Transverse colon (tissue), 4 donors: Measurements from ENCODE around the gene DEUP1. TPM values are rescaled to one million over a fixed set of nuclear protein-coding genes. Genes with fewer than 3 reads are reported as not detected.
"Not testable (repeated sequence)": the region's sequence is repeated elsewhere in the genome, so short reads cannot be mapped to it uniquely, and the experiment has no call there.

Source experiments
- DNase-seq: peaks from one replicate; pipeline ENCODE4 v3.0.0-alpha.2; 2019
- H3K27ac ChIP-seq, 4 donors: fragments of 200-600 bp; sonication (generic); 2 replicates each; pipeline ENCODE4 v1.5.1; 2016 to 2018; ENCODE audit warnings: inconsistent platforms in 4 of 4
- H3K27me3 ChIP-seq: fragments of 200-600 bp; sonication (generic); 2 replicates; pipeline ENCODE4 v1.5.1; 2017; ENCODE audit warnings: inconsistent platforms
- H3K36me3 ChIP-seq, 4 donors: fragments of 200-600 bp; sonication (generic); 2 replicates each; pipeline ENCODE4 v1.5.1; 2017 to 2019; ENCODE audit warnings: inconsistent platforms in 4 of 4
- H3K4me1 ChIP-seq, 4 donors: fragments of 200-600 bp; sonication (generic); 2 replicates each; pipeline ENCODE4 v1.5.1; 2017 to 2020; ENCODE audit warnings: inconsistent platforms in 4 of 4
- H3K4me3 ChIP-seq, 4 donors: fragments of 200-600 bp; sonication (generic); 1 replicate in 1 of 4; 2 replicates in 3 of 4; pipeline versions ENCODE4 v1.5.1 to v1.6.1; 2017 to 2019; ENCODE audit warnings: inconsistent platforms in 4 of 4
- H3K9me3 ChIP-seq, 2 donors: fragments of 200-600 bp; sonication (generic); 2 replicates each; pipeline ENCODE4 v1.5.1; 2017 to 2019; ENCODE audit warnings: inconsistent platforms in 2 of 2
- CTCF ChIP-seq, 5 experiments: fragments of 200-600 bp in 3 of 5; fragments of 450-650 bp in 2 of 5; sonication (generic) in 3 of 5; IDR thresholded peaks; 1 replicate in 2 of 5; 2 replicates in 3 of 5; pipeline ENCODE4 v1.5.1; 2016 to 2017; ENCODE audit warnings: antibody characterized with exemption in 5 of 5, inconsistent platforms in 3 of 5, mild to moderate bottlenecking in 2 of 5, moderate library complexity in 1 of 5
- EP300 ChIP-seq: sonication (generic); formaldehyde crosslinking; IDR thresholded peaks from one replicate; pipeline ENCODE4 v1.6.1; 2017; ENCODE audit warnings: antibody characterized with exemption, low read depth
- POLR2A ChIP-seq: fragments of 450-650 bp; IDR thresholded peaks from one replicate; pipeline ENCODE4 v1.6.1; 2016; ENCODE audit warnings: antibody characterized with exemption, mild to moderate bottlenecking, moderate library complexity
- POLR2AphosphoS5 ChIP-seq, 3 donors: sonication (generic); formaldehyde crosslinking; IDR thresholded peaks; one replicate each; pipeline ENCODE4 v1.6.1; 2016; ENCODE audit warnings: antibody characterized with exemption in 3 of 3
- WGBS, 2 donors: methylation state at CpG; one replicate each; pipeline ENCODE4 v1.1.5; 2018; ENCODE audit warnings: low coverage in 1 of 2; 5-methylcytosine and 5-hydroxymethylcytosine counted together
- in situ Hi-C, 4 donors: fragments of 200-750 bp; cut with MboI; loops; one replicate each; pipeline versions ENCODE4 v1.15.0 to v1.15.1; 2017; ENCODE audit warnings: low sequenced_read_pairs in 3 of 4, low pct_ligation_motif_present in 1 of 4, low pct_unique_long_range_greater_than_20kb in 1 of 4
- intact Hi-C: fragments of 100-400 bp; cut with DNase I; formaldehyde crosslinking; loops from one replicate; pipeline ENCODE4 v1.15.1; 2023; ENCODE audit warnings: low total_unique reads
- total RNA-seq, 4 donors: library from RNA; depleted of rRNA; stranded (reverse); fragments of >200 nt; gene quantifications; one replicate each; pipeline ENCODE4 v1.1.0, GENCODE V29; 2016

Gene DEUP1
- total RNA-seq, 4 donors from 2014 or later = not detected

- Histone ChIP-seq H3K9me3 (no peaks in the 10 kb centered on the region), H3K4me3 (no peak overlapping the region), H3K4me1 (no peaks in the 10 kb centered on the region), H3K27me3 (no peaks in the 10 kb centered on the region), H3K36me3 (no peaks in the 10 kb centered on the region), H3K27ac (no peak overlapping the region)
- intact Hi-C loops (no loop called here), in situ Hi-C loops (no loop called here)
- DNase-seq = no peak
- TF ChIP-seq POLR2A (no peak), CTCF (IDR thresholded peaks at IDR 0.05) (no peak), EP300 (no peak), POLR2AphosphoS5 (IDR thresholded peaks at IDR 0.05) (no peak)
- 63 to 87% methylated on average over 3 to 4 of the region's 4 CpGs for WGBS, 2 donors
Observed at GRCh38 chr11:93295921-93296575, 34.5 kb upstream of the DEUP1 start.

- in situ Hi-C loops = no loop called here
- no peak for TF ChIP-seq POLR2A
- no peak for TF ChIP-seq CTCF (IDR thresholded peaks at IDR 0.05)
- no peak for TF ChIP-seq EP300
- TF ChIP-seq POLR2AphosphoS5 (IDR thresholded peaks at IDR 0.05) = no peak
- Histone ChIP-seq H3K9me3 (peaks cover 0 to 4% of the 10 kb centered on the region in 2 donors), H3K27me3 (no peaks in the 10 kb centered on the region), H3K4me3 (no peak overlapping the region), H3K4me1 (no peaks in the 10 kb centered on the region), H3K36me3 (no peaks in the 10 kb centered on the region), H3K27ac (no peak overlapping the region)
- WGBS, 2 donors = 96% methylated on average over 3 of the region's 3 CpGs; no CpG with 5 or more reads in 1 of the 2 donors
- DNase-seq = no peak
- intact Hi-C loops = no loop called here
Observed at GRCh38 chr11:93303689-93304088, 26.9 kb upstream of the DEUP1 start.

GRCh38 chr11:93314399-93314798 is 16.1 kb upstream of the DEUP1 start:
- DNase-seq, H3K36me3 ChIP-seq, H3K4me3 ChIP-seq, H3K27ac ChIP-seq, in situ Hi-C loops, H3K27me3 ChIP-seq, H3K4me1 ChIP-seq, intact Hi-C loops: not testable (repeated sequence)
- peaks cover 4 to 15% of the 10 kb centered on the region in 2 donors for H3K9me3 ChIP-seq
- 86 to 100% methylated on average over 1 of the region's 1 CpG for WGBS, 2 donors

- peaks cover 0 to 7% of the 10 kb centered on the region in 2 donors for H3K9me3 ChIP-seq
- no peak for DNase-seq
- no peaks in the 10 kb centered on the region for H3K27me3 ChIP-seq
- TF ChIP-seq POLR2AphosphoS5 (IDR thresholded peaks at IDR 0.05) = no peak
- TF ChIP-seq POLR2A = no peak
- TF ChIP-seq CTCF (IDR thresholded peaks at IDR 0.05) = no peak
- TF ChIP-seq EP300 = no peak
- no peak overlapping the region for H3K4me3 ChIP-seq
- H3K27ac ChIP-seq = no peak overlapping the region
- in situ Hi-C loops = no loop called here
- H3K36me3 ChIP-seq = no peaks in the 10 kb centered on the region
- intact Hi-C loops = no loop called here
- WGBS, 2 donors = 41 to 95% methylated on average over 2 of the region's 2 CpGs
- no peaks in the 10 kb centered on the region for H3K4me1 ChIP-seq
Observed at GRCh38 chr11:93319224-93319839, 11.2 kb upstream of the DEUP1 start.

- H3K4me1 ChIP-seq = no peaks in the 10 kb centered on the region
- H3K27ac ChIP-seq = no peak overlapping the region
- no peaks in the 10 kb centered on the region for H3K36me3 ChIP-seq
- H3K9me3 ChIP-seq = peaks cover 0 to 3% of the 10 kb centered on the region in 2 donors
- intact Hi-C loops (no loop called here), in situ Hi-C loops (no loop called here)
- no peak overlapping the region for H3K4me3 ChIP-seq
- no peak for DNase-seq
- TF ChIP-seq EP300 (no peak), POLR2A (no peak), CTCF (IDR thresholded peaks at IDR 0.05) (no peak), POLR2AphosphoS5 (IDR thresholded peaks at IDR 0.05) (no peak)
- no peaks in the 10 kb centered on the region for H3K27me3 ChIP-seq
Observed at GRCh38 chr11:93320230-93320629, 10.3 kb upstream of the DEUP1 start.
